ENCODE measurements around the gene WDR70. TPM values are rescaled to one million over a fixed set of nuclear protein-coding genes. Genes with fewer than 3 reads are reported as not detected.
"Not testable (repeated sequence)": the region's sequence is repeated elsewhere in the genome, so short reads cannot be mapped to it uniquely, and the experiment has no call there.

The WDR70 gene
- total and polyA plus RNA-seq, 10 of the 15 experiments (the other 5 are each of a cell fraction or from before 2014, with no cell fraction given) = 10.9 to 33.6 (median 29.1) TPM

- TF ChIP-seq E4F1 (IDR thresholded peaks at IDR 0.05; ENCODE audit: borderline replicate concordance, partially characterized antibody) = no peak
These were observed 138.6 kb downstream of the WDR70 start (continued) for GRCh38 chr5:37517686-37518085.

GRCh38 chr5:37518356-37518755 is 139.2 kb downstream of the WDR70 start:
- DNase-seq (ENCODE audit: low read depth, low spot score); H3K4me1 ChIP-seq (ENCODE audit: control insufficient read depth, insufficient read depth, low read length); H2AFZ ChIP-seq (ENCODE audit: control insufficient read depth, low read depth, low read length); ATAC-seq; POLR2A ChIA-PET; H4K20me1 ChIP-seq (ENCODE audit: control insufficient read depth, insufficient read depth); CTCF ChIA-PET; H3K27me3 ChIP-seq (replicated peaks in 1 of 2; ENCODE audit: control insufficient read depth in 2 of 2, insufficient read depth in 2 of 2, low read length in 1 of 2); H3K79me2 ChIP-seq (ENCODE audit: control insufficient read depth, insufficient read depth, low read length); H3K36me3 ChIP-seq (ENCODE audit: control insufficient read depth in 2 of 2, insufficient read depth in 2 of 2, low read length in 1 of 2); H3K27ac ChIP-seq (ENCODE audit: control insufficient read depth, insufficient read depth); H3K4me2 ChIP-seq (ENCODE audit: control insufficient read depth, insufficient read depth); H3K9ac ChIP-seq (ENCODE audit: control insufficient read depth, insufficient read depth, low read length); BruUV-seq (replicated peaks); FAIRE-seq; SMC1A ChIA-PET (ENCODE audit: uncharacterized antibody, unreplicated experiment); H3K9me3 ChIP-seq (replicated peaks; ENCODE audit: control insufficient read depth, insufficient read depth, low read length); intact Hi-C loops (cut with micrococcal nuclease; ENCODE audit: unreplicated experiment); in situ Hi-C loops (cut with MboI); RAD21 ChIA-PET (ENCODE audit: unreplicated experiment); H3K4me3 ChIP-seq: not testable (repeated sequence)
- 100% methylated on average over 4 of the region's 5 CpGs for WGBS (ENCODE audit: insufficient coverage, insufficient replicate concordance, low lambda C conversion rate, missing lambda C conversion rate)

GRCh38 chr5:37519304-37519703 is 140.2 kb downstream of the WDR70 start:
- TF ChIP-seq CEBPB (IDR thresholded peaks at IDR 0.05; ENCODE audit: borderline replicate concordance in 1 of 2, low read depth in 2 of 2, low read length in 2 of 2) = no peak
- no peak for TF ChIP-seq ATF2 (IDR thresholded peaks at IDR 0.05; ENCODE audit: low read length)
- TF ChIP-seq SMC3 (IDR thresholded peaks at IDR 0.05; ENCODE audit: borderline replicate concordance, low read length) = no peak
- TF ChIP-seq SUPT20H (IDR thresholded peaks at IDR 0.05; ENCODE audit: borderline replicate concordance, control insufficient read depth, low read depth, low read length) = no peak
- TF ChIP-seq RB1 (IDR thresholded peaks at IDR 0.05; ENCODE audit: borderline replicate concordance) = no peak
- TF ChIP-seq NFYB (IDR thresholded peaks at IDR 0.05; ENCODE audit: insufficient read depth, low read depth, low read length) = no peak
- ChIA-PET CTCF (no interaction called here), SMC1A (ENCODE audit: uncharacterized antibody, unreplicated experiment) (no interaction called here), POLR2A (no interaction called here), RAD21 (ENCODE audit: unreplicated experiment) (no interaction called here)
- Histone ChIP-seq H3K27ac (ENCODE audit: control insufficient read depth, insufficient read depth) (no peak overlapping the region), H3K4me2 (ENCODE audit: control insufficient read depth, insufficient read depth) (no peak overlapping the region), H3K79me2 (ENCODE audit: control insufficient read depth, insufficient read depth, low read length) (no peaks in the 10 kb centered on the region), H4K20me1 (ENCODE audit: control insufficient read depth, insufficient read depth) (no peaks in the 10 kb centered on the region), H3K4me3 (no peak overlapping the region), H3K9ac (ENCODE audit: control insufficient read depth, insufficient read depth, low read length) (no peak overlapping the region), H3K4me1 (ENCODE audit: control insufficient read depth, insufficient read depth, low read length) (no peaks in the 10 kb centered on the region), H3K36me3 (ENCODE audit: control insufficient read depth in 2 of 2, insufficient read depth in 2 of 2, low read length in 1 of 2) (no peaks in the 10 kb centered on the region; a peak in 1 of 4 replicates), H2AFZ (ENCODE audit: control insufficient read depth, low read depth, low read length) (no peak overlapping the region), H3K27me3 (replicated peaks in 1 of 2; ENCODE audit: control insufficient read depth in 2 of 2, insufficient read depth in 2 of 2, low read length in 1 of 2) (no peaks in the 10 kb centered on the region), H3K9me3 (replicated peaks; ENCODE audit: control insufficient read depth, insufficient read depth, low read length) (no peaks in the 10 kb centered on the region; the same call in 2 of the 3 replicates)
- DNase-seq (ENCODE audit: low read depth, low spot score) (no peak), ATAC-seq (no peak), FAIRE-seq (no peak)
- no TSS peak for BruUV-seq (replicated peaks)
- WGBS (ENCODE audit: insufficient coverage, insufficient replicate concordance, low lambda C conversion rate, missing lambda C conversion rate) = 98% methylated on average over 7 of the region's 43 CpGs
- in situ Hi-C loops (cut with MboI) = no loop called here
- intact Hi-C loops (cut with micrococcal nuclease; ENCODE audit: unreplicated experiment) = no loop called here

All from GM12878 (cell line).